Spleen (tissue), 11 donors: ENCODE measurements around the gene CYB5B. TPM values are rescaled to one million over a fixed set of nuclear protein-coding genes. Genes with fewer than 3 reads are reported as not detected.

Experiments used
- DNase-seq: peaks from one replicate; pipeline ENCODE4 v3.0.0-alpha.2; 2020
- H3K27ac ChIP-seq, 8 donors: fragments of 200-600 bp; sonication (generic) in 7 of 8; 1 replicate in 4 of 8; 2 replicates in 4 of 8; pipeline versions ENCODE4 v1.5.0 to v1.8.0; 2016 to 2021; ENCODE audit warnings: inconsistent platforms in 4 of 8, mild to moderate bottlenecking in 4 of 8, moderate library complexity in 1 of 8
- H3K27me3 ChIP-seq, 7 donors: fragments of 200-600 bp; sonication (generic) in 6 of 7; replicated peaks in 1 of 7; 1 replicate in 4 of 7; 2 replicates in 3 of 7; pipeline versions ENCODE4 v1.5.0 to v1.8.0; 2016 to 2021; ENCODE audit warnings: inconsistent platforms in 3 of 7, mild to moderate bottlenecking in 1 of 7
- H3K36me3 ChIP-seq, 6 donors: fragments of 200-600 bp; sonication (generic) in 5 of 6; 1 replicate in 4 of 6; 2 replicates in 2 of 6; pipeline versions ENCODE4 v1.5.0 to v1.8.0; 2016 to 2021; ENCODE audit warnings: inconsistent platforms in 2 of 6
- H3K4me1 ChIP-seq, 6 donors: fragments of 200-600 bp; sonication (generic) in 5 of 6; 1 replicate in 3 of 6; 2 replicates in 3 of 6; pipeline versions ENCODE4 v1.5.0 to v1.8.0; 2016 to 2021; ENCODE audit warnings: inconsistent platforms in 3 of 6
- H3K4me3 ChIP-seq, 8 donors: fragments of 200-600 bp; sonication (generic) in 7 of 8; 1 replicate in 4 of 8; 2 replicates in 4 of 8; pipeline versions ENCODE4 v1.5.0 to v1.8.0; 2016 to 2021; ENCODE audit warnings: inconsistent platforms in 4 of 8, mild to moderate bottlenecking in 4 of 8, moderate library complexity in 2 of 8
- H3K9me3 ChIP-seq, 8 donors: fragments of 200-600 bp; sonication (generic) in 7 of 8; 1 replicate in 4 of 8; 2 replicates in 4 of 8; pipeline versions ENCODE4 v1.5.0 to v1.8.0; 2016 to 2021; ENCODE audit warnings: inconsistent platforms in 4 of 8
- POLR2A ChIP-seq, 3 donors: fragments of 450-650 bp; IDR thresholded peaks; one replicate each; pipeline ENCODE4 v1.5.1; 2017; ENCODE audit warnings: antibody characterized with exemption in 3 of 3, mild to moderate bottlenecking in 1 of 3
- POLR2AphosphoS5 ChIP-seq, 3 donors: sonication (generic); formaldehyde crosslinking; IDR thresholded peaks; one replicate each; pipeline ENCODE4 v1.5.1; 2017; ENCODE audit warnings: antibody characterized with exemption in 3 of 3
- WGBS, 5 donors: extraction: QIAGEN DNeasy Blood & Tissue Kit in 3 of 5; methylation state at CpG; one replicate each; pipeline versions ENCODE4 v1.1.5 to v1.1.7; 2013 to 2018; 5-methylcytosine and 5-hydroxymethylcytosine counted together
- intact Hi-C: fragments of 100-400 bp; cut with DNase I; formaldehyde crosslinking; loops from one replicate; pipeline ENCODE4 v1.15.0; 2023; ENCODE audit warnings: low total_unique reads
- polyA plus RNA-seq, 3 donors: library from polyadenylated mRNA; stranded (reverse); fragments of 200-250 nt; gene quantifications; one replicate each; pipeline ENCODE4 v1.2.1, GENCODE V29; 2013
- total RNA-seq, 7 donors: library from RNA; depleted of rRNA in 3 of 7; stranded (reverse); fragments of >200 nt in 3 of 7; fragmentation: NEBNext Ultra II Directional in 4 of 7; extraction: Animal tissue kit (Norgen Biotek cat#: 25700) in 4 of 7; gene quantifications; one replicate each; pipeline versions ENCODE4 v1.1.0 to v1.2.1, GENCODE V29; 2016 to 2021
- TF ChIP-seq, protein P1 (sequence below), 11 experiments: fragments of 200-600 bp in 7 of 11; fragments of 450-650 bp in 4 of 11; sonication (generic) in 4 of 11; IDR thresholded peaks in 8 of 11; conservative IDR thresholded peaks in 3 of 11; 1 replicate in 7 of 11; 2 replicates in 4 of 11; pipeline versions ENCODE4 v1.4.0 to v1.8.0; 2016 to 2021; ENCODE audit warnings: antibody characterized with exemption in 11 of 11, inconsistent platforms in 4 of 11, mild to moderate bottlenecking in 1 of 11
- donor health status: healthy with polysubstance abuse.
- donor health status: DM: no; HTN: no; CAD: no; lungs with moderate emphysema.
- donor health status: DM: no; HTN: no; CAD: no.
- donor health status: Bipolar disorder and iron deficiency.
- donor health status: healthy.
- donor health status: DM: no; HTN: no; CAD: no.
- donor health status: DM: yes; HTN: yes; CAD: no.

Gene CYB5B
- total and polyA plus RNA-seq, 10 donors = 36.8 to 80.5 (median 61.1) TPM

DNA sequence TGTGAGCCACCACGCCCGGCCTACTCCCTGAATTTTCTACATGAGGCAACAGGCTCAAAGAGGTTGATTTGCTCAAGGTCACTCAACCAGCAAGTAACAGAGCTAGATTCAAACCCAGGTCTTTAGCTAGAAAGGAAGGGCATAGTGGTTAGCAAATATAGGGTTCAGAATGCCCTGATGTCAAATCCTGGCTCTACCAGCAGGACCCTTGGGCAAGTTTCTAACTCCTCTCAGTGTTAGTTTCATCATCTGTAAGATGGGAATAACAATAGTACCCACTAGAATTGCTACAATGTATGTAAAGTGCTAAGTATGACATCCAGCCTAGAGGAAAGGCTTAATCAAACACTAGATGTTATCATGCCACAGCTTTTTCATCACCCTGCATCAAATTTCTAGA is 19.1 kb upstream of the CYB5B start:
- TF ChIP-seq, protein P1, sequence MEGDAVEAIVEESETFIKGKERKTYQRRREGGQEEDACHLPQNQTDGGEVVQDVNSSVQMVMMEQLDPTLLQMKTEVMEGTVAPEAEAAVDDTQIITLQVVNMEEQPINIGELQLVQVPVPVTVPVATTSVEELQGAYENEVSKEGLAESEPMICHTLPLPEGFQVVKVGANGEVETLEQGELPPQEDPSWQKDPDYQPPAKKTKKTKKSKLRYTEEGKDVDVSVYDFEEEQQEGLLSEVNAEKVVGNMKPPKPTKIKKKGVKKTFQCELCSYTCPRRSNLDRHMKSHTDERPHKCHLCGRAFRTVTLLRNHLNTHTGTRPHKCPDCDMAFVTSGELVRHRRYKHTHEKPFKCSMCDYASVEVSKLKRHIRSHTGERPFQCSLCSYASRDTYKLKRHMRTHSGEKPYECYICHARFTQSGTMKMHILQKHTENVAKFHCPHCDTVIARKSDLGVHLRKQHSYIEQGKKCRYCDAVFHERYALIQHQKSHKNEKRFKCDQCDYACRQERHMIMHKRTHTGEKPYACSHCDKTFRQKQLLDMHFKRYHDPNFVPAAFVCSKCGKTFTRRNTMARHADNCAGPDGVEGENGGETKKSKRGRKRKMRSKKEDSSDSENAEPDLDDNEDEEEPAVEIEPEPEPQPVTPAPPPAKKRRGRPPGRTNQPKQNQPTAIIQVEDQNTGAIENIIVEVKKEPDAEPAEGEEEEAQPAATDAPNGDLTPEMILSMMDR (IDR thresholded peaks at IDR 0.05 in 8 of 11, conservative IDR thresholded peaks at IDR 0.05 in 3 of 11) = no peak
- TF ChIP-seq POLR2AphosphoS5 (IDR thresholded peaks at IDR 0.05) = no peak
- TF ChIP-seq POLR2A (IDR thresholded peaks at IDR 0.05) = no peak
- peaks cover 0 to 23% (median 2%) of the 10 kb centered on the region in 6 donors for H3K4me1 ChIP-seq
- intact Hi-C loops = no loop called here

DNA sequence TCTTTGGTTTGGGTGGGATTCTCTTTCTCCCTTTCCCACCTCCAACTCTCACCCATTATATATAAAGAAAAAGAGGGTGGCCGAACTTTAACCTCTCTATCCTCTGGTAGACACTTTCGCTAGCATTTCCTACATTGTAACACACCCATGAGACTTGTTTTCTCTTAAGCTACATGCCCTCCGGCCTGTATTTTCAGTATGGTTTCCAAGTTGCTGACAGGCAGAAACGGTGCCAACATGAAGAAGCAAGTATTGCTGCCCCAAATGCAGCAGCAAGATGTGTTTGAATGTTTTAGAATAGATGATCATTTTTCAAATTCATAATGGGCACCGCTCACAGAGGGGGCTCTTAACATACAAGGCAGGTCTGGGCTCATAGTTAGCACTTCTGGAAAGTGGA is 18.7 kb upstream of the CYB5B start:
- intact Hi-C loops = no loop called here
- DNase-seq = no peak
- Histone ChIP-seq H3K27me3 (no peaks in the 10 kb centered on the region), H3K9me3 (no peaks in the 10 kb centered on the region), H3K4me1 (peaks cover 0 to 23% (median 2%) of the 10 kb centered on the region in 6 donors), H3K4me3 (no peak overlapping the region), H3K27ac (peak overlapping the region in 2 of 8 donors; percentile 11 to 19), H3K36me3 (no peaks in the 10 kb centered on the region)
- WGBS, 5 donors = 85 to 91% (median 89%) methylated on average over 5 of the region's 5 CpGs
- TF ChIP-seq, protein P1 (IDR thresholded peaks at IDR 0.05 in 8 of 11, conservative IDR thresholded peaks at IDR 0.05 in 3 of 11) = no peak
- TF ChIP-seq POLR2A (IDR thresholded peaks at IDR 0.05) (no peak), POLR2AphosphoS5 (IDR thresholded peaks at IDR 0.05) (no peak)

More for the DNA sequence above, 19.1 kb upstream of the CYB5B start:
- no peaks in the 10 kb centered on the region for H3K36me3 ChIP-seq
- H3K9me3 ChIP-seq = no peaks in the 10 kb centered on the region
- H3K27me3 ChIP-seq = no peaks in the 10 kb centered on the region
- DNase-seq = no peak
- H3K4me3 ChIP-seq = no peak overlapping the region
- WGBS, 5 donors = 95 to 100% (median 96%) methylated on average over 2 of the region's 2 CpGs
- H3K27ac ChIP-seq = peak overlapping the region in 2 of 8 donors; percentile 11 to 19

DNA sequence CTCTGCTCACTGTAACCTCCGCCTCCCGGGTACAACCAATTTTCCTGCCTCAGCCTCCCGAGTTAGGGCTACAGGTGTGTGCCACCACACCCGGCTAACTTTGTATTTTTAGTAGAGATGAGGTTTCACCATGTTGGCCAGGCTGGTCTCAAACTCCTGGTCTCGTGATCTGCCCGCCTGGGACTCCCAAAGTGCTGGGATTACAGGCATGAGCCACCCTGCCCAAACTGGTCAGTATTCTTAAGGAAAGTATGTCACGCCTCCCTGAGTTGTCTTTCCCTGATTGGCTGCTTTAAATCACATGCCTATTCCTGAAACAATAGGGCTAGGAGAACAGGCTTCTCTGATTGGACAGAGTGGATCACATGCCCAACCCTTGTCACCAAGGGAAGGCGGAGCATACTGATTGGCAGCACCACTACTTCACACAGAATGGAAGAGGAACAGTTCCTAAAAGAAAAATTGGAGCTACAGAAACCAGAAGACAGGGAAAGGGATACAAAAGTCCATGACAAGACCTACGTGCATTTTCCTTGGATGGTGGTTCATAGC is 17.6 kb upstream of the CYB5B start:
- Histone ChIP-seq H3K36me3 (no peaks in the 10 kb centered on the region), H3K4me3 (no peak overlapping the region), H3K27ac (no peak overlapping the region), H3K4me1 (peaks cover 0 to 23% (median 2%) of the 10 kb centered on the region in 6 donors), H3K27me3 (no peaks in the 10 kb centered on the region), H3K9me3 (no peaks in the 10 kb centered on the region)
- intact Hi-C loops = no loop called here
- TF ChIP-seq POLR2AphosphoS5 (IDR thresholded peaks at IDR 0.05) (no peak), POLR2A (IDR thresholded peaks at IDR 0.05) (no peak)
- TF ChIP-seq, protein P1 (IDR thresholded peaks at IDR 0.05 in 8 of 11, conservative IDR thresholded peaks at IDR 0.05 in 3 of 11) = no peak
- WGBS, 5 donors = 94 to 98% (median 96%) methylated on average over 9 of the region's 9 CpGs
- no peak for DNase-seq

DNA sequence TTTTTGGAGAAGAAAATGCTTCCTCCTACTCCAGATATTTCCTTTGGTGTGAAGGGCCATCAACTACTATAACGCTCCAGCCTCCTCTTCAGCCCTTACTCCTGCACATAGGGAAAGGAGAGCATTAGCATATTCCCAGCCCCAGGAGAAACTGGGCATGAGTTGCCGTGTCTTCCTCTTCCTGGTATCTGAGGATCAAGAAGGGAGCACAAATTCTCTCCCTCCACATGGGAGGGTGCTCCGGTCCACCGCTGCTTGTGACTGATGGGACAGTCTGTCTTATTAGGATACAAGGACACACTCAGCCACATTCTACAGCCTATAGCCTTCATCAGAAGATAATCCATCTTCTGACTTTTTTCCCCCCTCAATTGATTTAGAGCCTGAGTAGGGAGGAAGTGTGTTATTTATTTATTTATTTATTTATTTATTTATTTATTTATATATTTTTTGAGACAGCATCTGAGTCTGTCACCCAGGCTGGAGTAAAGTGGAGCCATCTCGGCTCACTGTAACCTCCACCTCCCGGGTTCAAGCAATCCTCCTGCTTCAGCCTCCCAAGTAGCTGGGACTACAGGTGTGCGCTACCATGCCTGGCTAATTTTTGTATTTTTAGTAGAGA is 16.6 kb upstream of the CYB5B start:
- no peak for DNase-seq
- no peak overlapping the region for H3K27ac ChIP-seq
- WGBS, 5 donors = 82 to 93% (median 87%) methylated on average over 7 of the region's 7 CpGs
- no peak for TF ChIP-seq POLR2A (IDR thresholded peaks at IDR 0.05)
- no peak for TF ChIP-seq POLR2AphosphoS5 (IDR thresholded peaks at IDR 0.05)
- TF ChIP-seq, protein P1 (IDR thresholded peaks at IDR 0.05 in 8 of 11, conservative IDR thresholded peaks at IDR 0.05 in 3 of 11) = no peak
- no peaks in the 10 kb centered on the region for H3K36me3 ChIP-seq
- no peak overlapping the region for H3K4me3 ChIP-seq
- intact Hi-C loops = no loop called here
- peaks cover 0 to 15% (median 0%) of the 10 kb centered on the region in 6 donors for H3K4me1 ChIP-seq
- H3K9me3 ChIP-seq = no peaks in the 10 kb centered on the region
- no peaks in the 10 kb centered on the region for H3K27me3 ChIP-seq
